Left hindlimb (tissue), 1 donor: ENCODE results near the gene TMEM132C.

ENCODE experiments used
- DNase-seq: peaks from one replicate; pipeline ENCODE4 v3.0.0-alpha.2; 2018

The TMEM132C gene

GRCh38 chr12:128619263-128619662, 352.3 kb downstream of the TMEM132C start:
- DNase-seq = no peak

GRCh38 chr12:128621304-128621703, 354.3 kb downstream of the TMEM132C start:
- no peak for DNase-seq

GRCh38 chr12:128623748-128624147, 356.8 kb downstream of the TMEM132C start:
- DNase-seq = no peak

GRCh38 chr12:128626808-128627320, 359.9 kb downstream of the TMEM132C start:
- no peak for DNase-seq

- DNase-seq = no peak
Measured at GRCh38 chr12:128627659-128628058, 360.7 kb downstream of the TMEM132C start.

- DNase-seq = no peak
Measured at GRCh38 chr12:128629979-128630378, 363.0 kb downstream of the TMEM132C start.

- no peak for DNase-seq
Measured at GRCh38 chr12:128637642-128638606, 371.0 kb downstream of the TMEM132C start.

GRCh38 chr12:128639089-128639488, 372.1 kb downstream of the TMEM132C start:
- no peak for DNase-seq

GRCh38 chr12:128643155-128643554, 376.2 kb downstream of the TMEM132C start:
- no peak for DNase-seq

GRCh38 chr12:128644664-128645296, 377.8 kb downstream of the TMEM132C start:
- no peak for DNase-seq

GRCh38 chr12:128649902-128650301, 382.9 kb downstream of the TMEM132C start:
- DNase-seq = no peak

- no peak for DNase-seq
Measured at GRCh38 chr12:128652136-128652751, 385.3 kb downstream of the TMEM132C start.

GRCh38 chr12:128654468-128654867, 387.5 kb downstream of the TMEM132C start:
- no peak for DNase-seq

- no peak for DNase-seq
Measured at GRCh38 chr12:128657378-128657777, 390.4 kb downstream of the TMEM132C start.

GRCh38 chr12:128660532-128661225, 393.7 kb downstream of the TMEM132C start:
- no peak for DNase-seq

- no peak for DNase-seq
Measured at GRCh38 chr12:128661226-128661569, 394.2 kb downstream of the TMEM132C start.

- DNase-seq = no peak
Measured at GRCh38 chr12:128662101-128662500, 395.1 kb downstream of the TMEM132C start.

GRCh38 chr12:128664501-128664900, 397.5 kb downstream of the TMEM132C start:
- DNase-seq = no peak

- DNase-seq = no peak
Measured at GRCh38 chr12:128667193-128667592, 400.2 kb downstream of the TMEM132C start.

- no peak for DNase-seq
Measured at GRCh38 chr12:128671528-128672042, 404.6 kb downstream of the TMEM132C start.

GRCh38 chr12:128672428-128672827, 405.5 kb downstream of the TMEM132C start:
- no peak for DNase-seq

- no peak for DNase-seq
Measured at GRCh38 chr12:128672893-128673292, 405.9 kb downstream of the TMEM132C start.

GRCh38 chr12:128675576-128675975, 408.6 kb downstream of the TMEM132C start:
- DNase-seq = no peak
